BLaER1 treated with 17β-estradiol and CSF1 and Interleukin-3, amounts not matched to agents 10 nM and 100 nM (cell line): ENCODE measurements around the gene ANXA3.
"Not testable (repeated sequence)": the region's sequence is repeated elsewhere in the genome, so short reads cannot be mapped to it uniquely, and the experiment has no call there.

Experiments used
- H3K27ac ChIP-seq, 11 experiments: shearing (Covaris generic); formaldehyde crosslinking; 2 replicates each; pipeline ENCODE4 v1.8.1; 2022
- H3K27me3 ChIP-seq, 11 experiments: shearing (Covaris generic); formaldehyde crosslinking; 2 replicates each; pipeline ENCODE4 v1.8.1; 2022
- H3K36me3 ChIP-seq, 11 experiments: shearing (Covaris generic); formaldehyde crosslinking; 2 replicates each; pipeline ENCODE4 v1.8.1; 2022
- H3K4me1 ChIP-seq, 10 experiments: shearing (Covaris generic); formaldehyde crosslinking; 2 replicates each; pipeline ENCODE4 v1.8.1; 2022
- H3K4me2 ChIP-seq, 11 experiments: shearing (Covaris generic); formaldehyde crosslinking; 2 replicates each; pipeline ENCODE4 v1.8.1; 2022
- H3K4me3 ChIP-seq, 10 experiments: shearing (Covaris generic); formaldehyde crosslinking; 2 replicates each; pipeline ENCODE4 v1.8.1; 2022
- H3K9ac ChIP-seq, 11 experiments: shearing (Covaris generic); formaldehyde crosslinking; 2 replicates each; pipeline ENCODE4 v1.8.1; 2022
- H3K9me3 ChIP-seq, 11 experiments: shearing (Covaris generic); formaldehyde crosslinking; replicated peaks in 1 of 11; 2 replicates each; pipeline ENCODE4 v1.8.1; 2022
- H4K20me1 ChIP-seq, 11 experiments: shearing (Covaris generic); formaldehyde crosslinking; 2 replicates each; pipeline ENCODE4 v1.8.1; 2022
- Cebpa-rat ChIP-seq, 11 experiments: shearing (Covaris generic); IDR thresholded peaks; 2 replicates each; pipeline ENCODE4 v1.8.1; 2022

Gene ANXA3

GRCh38 chr4:78581618-78582017, 30.0 kb downstream of the ANXA3 start:
- Histone ChIP-seq H3K4me1 (peaks cover 0 to 15% (median 0%) of the 10 kb centered on the region in 10 experiments; a peak in 2 of 20 replicates), H3K4me2 (no peak overlapping the region), H3K27ac (no peak overlapping the region), H3K9me3 (0 out of 22 replicates have a peak, but pooled peaks cover 0 to 7% (median 0%) of the 10 kb centered on the region in 11 experiments), H3K9ac (no peak overlapping the region), H3K36me3 (no peaks in the 10 kb centered on the region), H3K27me3 (no peaks in the 10 kb centered on the region), H4K20me1 (no peaks in the 10 kb centered on the region), H3K4me3 (no peak overlapping the region)
- TF ChIP-seq Cebpa-rat (IDR thresholded peaks at IDR 0.05): no peak

GRCh38 chr4:78584863-78585547, 33.4 kb downstream of the ANXA3 start:
- H3K4me2 ChIP-seq: no peak overlapping the region

DNA sequence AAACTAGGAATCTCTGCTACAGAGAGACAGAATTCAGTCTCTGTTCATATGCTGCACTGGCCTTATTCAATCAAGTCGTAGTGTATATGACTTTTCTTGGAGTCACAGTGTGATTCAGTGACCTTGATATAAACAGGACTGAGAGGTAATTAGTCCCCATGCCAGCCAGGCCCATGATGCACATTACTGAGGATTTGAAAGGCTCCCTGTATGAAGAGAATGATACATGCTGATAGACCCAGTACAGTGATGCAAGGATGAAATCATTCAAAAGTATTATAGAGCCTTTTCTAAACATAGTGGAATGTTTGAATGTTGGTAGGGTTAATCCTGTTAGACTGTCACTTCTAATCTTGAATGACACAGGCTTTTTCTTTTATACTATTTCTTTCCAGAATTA, 34.1 kb downstream of the ANXA3 start:
- TF ChIP-seq Cebpa-rat (IDR thresholded peaks at IDR 0.05): no peak
- Histone ChIP-seq H3K36me3 (no peaks in the 10 kb centered on the region), H4K20me1 (no peaks in the 10 kb centered on the region), H3K9me3 (0 out of 22 replicates have a peak, but pooled peaks cover 0 to 7% (median 0%) of the 10 kb centered on the region in 11 experiments), H3K27ac (no peak overlapping the region), H3K4me1 (peaks cover 0 to 17% (median 13%) of the 10 kb centered on the region in 10 experiments; a peak in 15 of 20 replicates), H3K4me3 (no peak overlapping the region), H3K9ac (no peak overlapping the region), H3K4me2 (no peak overlapping the region), H3K27me3 (no peaks in the 10 kb centered on the region)

More at GRCh38 chr4:78584863-78585547, 33.4 kb downstream of the ANXA3 start:
- no peaks in the 10 kb centered on the region for H4K20me1 ChIP-seq
- no peaks in the 10 kb centered on the region for H3K27me3 ChIP-seq
- no peak for TF ChIP-seq Cebpa-rat (IDR thresholded peaks at IDR 0.05)
- no peaks in the 10 kb centered on the region for H3K36me3 ChIP-seq
- no peak overlapping the region for H3K4me3 ChIP-seq
- H3K9me3 ChIP-seq: 0 out of 22 replicates have a peak, but pooled peaks cover 0 to 7% (median 0%) of the 10 kb centered on the region in 11 experiments
- no peak overlapping the region for H3K9ac ChIP-seq
- peaks cover 0 to 17% (median 13%) of the 10 kb centered on the region in 10 experiments; a peak in 15 of 20 replicates for H3K4me1 ChIP-seq
- H3K27ac ChIP-seq: no peak overlapping the region

GRCh38 chr4:78588894-78589545, 37.5 kb downstream of the ANXA3 start:
- Histone ChIP-seq H3K27ac (peak overlapping the region in 1 of 11 experiments; percentile 23; a peak in 1 of 22 replicates), H3K27me3 (no peaks in the 10 kb centered on the region), H3K4me3 (no peak overlapping the region), H3K36me3 (no peaks in the 10 kb centered on the region), H3K9me3 (0 out of 22 replicates have a peak, but pooled peaks cover 0 to 2% (median 0%) of the 10 kb centered on the region in 11 experiments), H3K4me1 (peaks cover 0 to 17% (median 12%) of the 10 kb centered on the region in 10 experiments; a peak in 13 of 20 replicates), H4K20me1 (no peaks in the 10 kb centered on the region), H3K4me2 (peak overlapping the region in 9 of 11 experiments; percentile 4 to 67 (median 42); a peak in 14 of 22 replicates), H3K9ac (0 out of 22 replicates have a peak overlapping the region, but pooled peaks of 1 of the 11 experiments have one; percentile 21)
- TF ChIP-seq Cebpa-rat (IDR thresholded peaks at IDR 0.05): no peak

DNA sequence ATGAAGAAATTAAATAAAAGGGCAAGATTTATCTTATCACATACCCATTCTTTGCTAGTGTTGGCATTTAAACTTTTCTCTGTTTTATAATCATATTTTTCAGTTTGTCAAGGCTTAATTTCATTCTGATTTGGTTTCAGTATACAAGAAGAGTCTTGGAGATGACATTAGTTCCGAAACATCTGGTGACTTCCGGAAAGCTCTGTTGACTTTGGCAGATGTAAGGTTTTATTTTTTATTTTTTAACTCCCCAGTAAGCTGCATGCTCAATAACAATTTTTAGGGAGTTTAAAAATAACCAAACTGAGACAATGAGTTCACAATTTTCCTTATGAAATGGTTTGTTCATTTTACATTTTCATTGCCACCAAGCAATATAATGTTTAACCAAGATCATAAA, 39.8 kb downstream of the ANXA3 start:
- Histone ChIP-seq H3K4me3 (no peak overlapping the region), H3K27ac (no peak overlapping the region), H3K9ac (no peak overlapping the region), H3K27me3 (no peaks in the 10 kb centered on the region), H3K4me1 (peaks cover 0 to 17% (median 12%) of the 10 kb centered on the region in 10 experiments; a peak in 13 of 20 replicates), H3K4me2 (no peak overlapping the region), H3K36me3 (no peaks in the 10 kb centered on the region), H4K20me1 (no peaks in the 10 kb centered on the region), H3K9me3 (0 out of 22 replicates have a peak, but pooled peaks cover 0 to 7% (median 0%) of the 10 kb centered on the region in 11 experiments)
- no peak for TF ChIP-seq Cebpa-rat (IDR thresholded peaks at IDR 0.05)

GRCh38 chr4:78592088-78592783, 40.7 kb downstream of the ANXA3 start:
- Histone ChIP-seq H3K9me3 (0 out of 22 replicates have a peak, but pooled peaks cover 0 to 7% (median 0%) of the 10 kb centered on the region in 11 experiments), H3K27me3 (no peaks in the 10 kb centered on the region), H3K4me2 (no peak overlapping the region), H4K20me1 (no peaks in the 10 kb centered on the region), H3K27ac (no peak overlapping the region), H3K9ac (no peak overlapping the region), H3K4me1 (peaks cover 0 to 17% (median 12%) of the 10 kb centered on the region in 10 experiments; a peak in 13 of 20 replicates), H3K36me3 (no peaks in the 10 kb centered on the region), H3K4me3 (no peak overlapping the region)
- no peak for TF ChIP-seq Cebpa-rat (IDR thresholded peaks at IDR 0.05)

GRCh38 chr4:78596111-78596742, 44.7 kb downstream of the ANXA3 start:
- no peaks in the 10 kb centered on the region for H3K27me3 ChIP-seq
- no peak overlapping the region for H3K9ac ChIP-seq

DNA sequence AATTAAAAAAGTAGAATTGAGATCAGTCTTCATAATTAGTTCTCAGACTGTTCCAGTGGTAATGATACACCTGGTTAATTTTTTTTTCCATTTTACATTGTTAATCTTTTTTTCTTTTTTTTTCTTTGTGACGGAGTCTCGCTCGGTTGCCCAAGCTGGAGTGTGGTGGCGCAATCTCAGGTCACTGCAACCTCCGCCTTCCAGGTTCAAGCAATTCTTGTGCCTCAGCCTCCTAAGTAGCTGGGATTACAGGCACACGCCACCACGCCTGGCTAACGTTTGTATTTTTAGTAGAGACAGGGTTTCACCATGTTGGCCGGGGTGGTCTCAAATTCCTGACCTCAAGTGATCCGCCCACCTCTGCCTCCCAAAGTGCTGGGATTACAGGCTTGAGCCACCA, 46.9 kb downstream of the ANXA3 start:
- not testable (repeated sequence) for H3K9ac ChIP-seq, H3K9me3 ChIP-seq, H3K27ac ChIP-seq, H3K4me2 ChIP-seq, H3K4me3 ChIP-seq, H4K20me1 ChIP-seq, H3K27me3 ChIP-seq, H3K36me3 ChIP-seq
- H3K4me1 ChIP-seq: peaks cover 0 to 20% (median 0%) of the 10 kb centered on the region in 10 experiments; a peak in 5 of 20 replicates

More at GRCh38 chr4:78596111-78596742, 44.7 kb downstream of the ANXA3 start:
- Histone ChIP-seq H3K4me3 (no peak overlapping the region), H3K27ac (no peak overlapping the region), H3K4me2 (no peak overlapping the region), H3K9me3 (0 out of 22 replicates have a peak, but pooled peaks cover 0 to 7% (median 0%) of the 10 kb centered on the region in 11 experiments), H4K20me1 (no peaks in the 10 kb centered on the region), H3K36me3 (no peaks in the 10 kb centered on the region), H3K4me1 (peaks cover 0 to 13% (median 0%) of the 10 kb centered on the region in 10 experiments; a peak in 3 of 20 replicates)
- TF ChIP-seq Cebpa-rat (IDR thresholded peaks at IDR 0.05): no peak
